ENCODE data around the gene EXD1. TPM values are rescaled to one million over a fixed set of nuclear protein-coding genes. Genes with fewer than 3 reads are reported as not detected.

EXD1 gene
- not detected for total RNA-seq

GRCh38 chr15:41230650-41231421, at the start of gene EXD1, which contains the start of gene CHP1:
TSS of gene EXD1 (minus strand) at chr15:41230757. CDS start at chr15:41226575, 4,182 bp downstream.
TSS of gene CHP1 (plus strand) at chr15:41231268. CDS start at chr15:41231383, 115 bp downstream.
- peak; percentile 96 to 97 for DNase-seq (ENCODE audit: low spot score in 2 of 2)
- peak within 1 kb of the TSS; percentile 67 to 96 (median 73) for H3K4me3 ChIP-seq
- H3K4me1 ChIP-seq, result no peaks in the 10 kb centered on the region
- intact Hi-C loops (cut with DNase I; ENCODE audit: low total_unique reads), result no loop called here
- H3K27me3 ChIP-seq, result no peaks in the 10 kb centered on the region
- no peaks in the 10 kb centered on the region for H3K36me3 ChIP-seq
- TF ChIP-seq POLR2A (IDR thresholded peaks at IDR 0.05) (peak; percentile 36), POLR2AphosphoS5 (IDR thresholded peaks at IDR 0.05) (peak; percentile 67 to 86 (median 82)), CTCF (IDR thresholded peaks at IDR 0.05) (peak; percentile 86 to 95 (median 93))
- no peaks in the 10 kb centered on the region for H3K9me3 ChIP-seq
- H3K27ac ChIP-seq, result peak within 1 kb of the TSS; percentile 95 to 96

- Histone ChIP-seq H3K27ac (no peak overlapping the region), H3K9me3 (no peaks in the 10 kb centered on the region), H3K27me3 (no peaks in the 10 kb centered on the region), H3K4me3 (no peak overlapping the region), H3K4me1 (no peaks in the 10 kb centered on the region), H3K36me3 (no peaks in the 10 kb centered on the region)
- TF ChIP-seq POLR2A (IDR thresholded peaks at IDR 0.05) (no peak), CTCF (IDR thresholded peaks at IDR 0.05) (no peak), POLR2AphosphoS5 (IDR thresholded peaks at IDR 0.05) (no peak)
- intact Hi-C loops (cut with DNase I; ENCODE audit: low total_unique reads), result no loop called here
- DNase-seq (ENCODE audit: low spot score in 2 of 2), result no peak
These were observed 49.2 kb upstream of the EXD1 start for GRCh38 chr15:41279535-41280283.

- DNase-seq (ENCODE audit: low spot score in 2 of 2), result no peak
- Histone ChIP-seq H3K4me1 (no peaks in the 10 kb centered on the region), H3K27me3 (no peaks in the 10 kb centered on the region), H3K36me3 (no peaks in the 10 kb centered on the region), H3K4me3 (no peak overlapping the region), H3K9me3 (no peaks in the 10 kb centered on the region), H3K27ac (no peak overlapping the region)
- intact Hi-C loops (cut with DNase I; ENCODE audit: low total_unique reads), result no loop called here
- TF ChIP-seq CTCF (IDR thresholded peaks at IDR 0.05) (no peak), POLR2A (IDR thresholded peaks at IDR 0.05) (no peak)
These were observed 47.8 kb upstream of the EXD1 start for GRCh38 chr15:41278319-41278718.

- intact Hi-C loops (cut with DNase I; ENCODE audit: low total_unique reads), result no loop called here
- no peaks in the 10 kb centered on the region for H3K36me3 ChIP-seq
These were observed 46.3 kb upstream of the EXD1 start for GRCh38 chr15:41276831-41277230.

More at GRCh38 chr15:41276831-41277230, 46.3 kb upstream of the EXD1 start:
- Histone ChIP-seq H3K4me3 (no peak overlapping the region), H3K4me1 (no peaks in the 10 kb centered on the region), H3K27ac (no peak overlapping the region), H3K27me3 (no peaks in the 10 kb centered on the region), H3K9me3 (no peaks in the 10 kb centered on the region)
- TF ChIP-seq POLR2AphosphoS5 (IDR thresholded peaks at IDR 0.05) (no peak), POLR2A (IDR thresholded peaks at IDR 0.05) (no peak), CTCF (IDR thresholded peaks at IDR 0.05) (no peak)
- DNase-seq (ENCODE audit: low spot score in 2 of 2), result no peak

Data from breast epithelium (tissue), 4 donors.